Suprapubic skin (tissue), 4 donors: Measurements from ENCODE around the gene XIST.

ENCODE experiments used
- POLR2A ChIP-seq, 2 donors: fragments of 450-650 bp; IDR thresholded peaks; one replicate each; pipeline ENCODE4 v1.6.1; 2017; ENCODE audit warnings: antibody characterized with exemption in 2 of 2, mild to moderate bottlenecking in 2 of 2, moderate library complexity in 2 of 2
- POLR2AphosphoS5 ChIP-seq, 3 donors: sonication (generic); formaldehyde crosslinking; IDR thresholded peaks; one replicate each; pipeline ENCODE4 v1.6.1; 2017; ENCODE audit warnings: antibody characterized with exemption in 3 of 3
- TF ChIP-seq, protein P1 (sequence below), 2 donors: fragments of 200-600 bp in 1 of 2; fragments of 450-650 bp in 1 of 2; sonication (generic) in 1 of 2; IDR thresholded peaks; one replicate each; pipeline ENCODE4 v1.5.1; 2016 to 2019; ENCODE audit warnings: antibody characterized with exemption in 2 of 2, mild to moderate bottlenecking in 1 of 2, moderate library complexity in 1 of 2

DNA sequence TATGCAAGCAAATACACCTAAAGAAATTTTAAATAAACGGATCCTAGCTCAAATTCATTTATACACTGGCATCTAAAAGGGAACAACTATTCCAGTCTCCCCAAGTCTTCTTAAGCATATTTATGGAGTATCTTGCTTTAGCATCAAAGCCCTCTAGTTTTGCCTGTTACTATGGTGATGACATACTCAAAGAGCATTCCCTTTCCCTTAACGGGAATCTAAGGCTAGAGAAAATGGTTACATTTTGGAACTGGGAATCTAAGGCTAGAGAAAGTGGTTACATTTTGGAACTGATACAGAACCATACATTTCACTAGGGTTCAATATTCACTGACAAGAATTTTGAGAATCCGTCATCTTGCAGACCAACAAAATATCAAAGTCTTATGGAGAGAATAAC is 18.3 kb downstream of the XIST start:
- TF ChIP-seq POLR2A (IDR thresholded peaks at IDR 0.05) (no peak), POLR2AphosphoS5 (IDR thresholded peaks at IDR 0.05) (no peak)
- TF ChIP-seq, protein P1, sequence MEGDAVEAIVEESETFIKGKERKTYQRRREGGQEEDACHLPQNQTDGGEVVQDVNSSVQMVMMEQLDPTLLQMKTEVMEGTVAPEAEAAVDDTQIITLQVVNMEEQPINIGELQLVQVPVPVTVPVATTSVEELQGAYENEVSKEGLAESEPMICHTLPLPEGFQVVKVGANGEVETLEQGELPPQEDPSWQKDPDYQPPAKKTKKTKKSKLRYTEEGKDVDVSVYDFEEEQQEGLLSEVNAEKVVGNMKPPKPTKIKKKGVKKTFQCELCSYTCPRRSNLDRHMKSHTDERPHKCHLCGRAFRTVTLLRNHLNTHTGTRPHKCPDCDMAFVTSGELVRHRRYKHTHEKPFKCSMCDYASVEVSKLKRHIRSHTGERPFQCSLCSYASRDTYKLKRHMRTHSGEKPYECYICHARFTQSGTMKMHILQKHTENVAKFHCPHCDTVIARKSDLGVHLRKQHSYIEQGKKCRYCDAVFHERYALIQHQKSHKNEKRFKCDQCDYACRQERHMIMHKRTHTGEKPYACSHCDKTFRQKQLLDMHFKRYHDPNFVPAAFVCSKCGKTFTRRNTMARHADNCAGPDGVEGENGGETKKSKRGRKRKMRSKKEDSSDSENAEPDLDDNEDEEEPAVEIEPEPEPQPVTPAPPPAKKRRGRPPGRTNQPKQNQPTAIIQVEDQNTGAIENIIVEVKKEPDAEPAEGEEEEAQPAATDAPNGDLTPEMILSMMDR (IDR thresholded peaks at IDR 0.05) = no peak
